Testis (tissue), 3 donors: Measurements from ENCODE around the gene SH3BGR. TPM values are rescaled to one million over a fixed set of nuclear protein-coding genes. Genes with fewer than 3 reads are reported as not detected.

Experiments
- DNase-seq: peaks from one replicate; pipeline ENCODE4 v3.0.0-alpha.2; 2019
- H3K27ac ChIP-seq, 2 donors: fragments of 200-600 bp; sonication (generic); one replicate each; pipeline ENCODE4 v1.5.1; 2019
- H3K27me3 ChIP-seq: fragments of 200-600 bp; sonication (generic); one replicate; pipeline ENCODE4 v1.5.1; 2019
- H3K36me3 ChIP-seq: fragments of 200-600 bp; sonication (generic); one replicate; pipeline ENCODE4 v1.5.1; 2017; ENCODE audit warnings: low read depth; ENCODE audit errors: missing control alignments
- H3K4me1 ChIP-seq: fragments of 200-600 bp; sonication (generic); one replicate; pipeline ENCODE4 v1.5.1; 2019
- H3K4me3 ChIP-seq, 2 donors: fragments of 200-600 bp; sonication (generic); one replicate each; pipeline ENCODE4 v1.5.1; 2017 to 2019
- H3K9me3 ChIP-seq: fragments of 200-600 bp; sonication (generic); one replicate; pipeline ENCODE4 v1.5.1; 2017
- CTCF ChIP-seq, 3 experiments: fragments of 450-650 bp in 2 of 3; fragments of 200-600 bp in 1 of 3; sonication (generic) in 1 of 3; IDR thresholded peaks; one replicate each; pipeline ENCODE4 v1.5.1; 2016 to 2019; ENCODE audit warnings: antibody characterized with exemption in 3 of 3, mild to moderate bottlenecking in 2 of 3, moderate library complexity in 1 of 3
- POLR2A ChIP-seq: fragments of 450-650 bp; IDR thresholded peaks from one replicate; pipeline ENCODE4 v1.6.1; 2017; ENCODE audit warnings: antibody characterized with exemption, mild to moderate bottlenecking, moderate library complexity
- WGBS, 2 donors: methylation state at CpG; one replicate each; pipeline ENCODE4 v1.1.5; 2018; 5-methylcytosine and 5-hydroxymethylcytosine counted together
- intact Hi-C: fragments of 100-400 bp; cut with DNase I; formaldehyde crosslinking; loops from one replicate; pipeline ENCODE4 v1.15.1; 2023; ENCODE audit warnings: low total_unique reads
- polyA plus RNA-seq: library from polyadenylated mRNA; stranded (reverse); fragments of 350-450 nt; fragmentation: Illumina TruSeq; extraction: RNeasy Lipid Tissue Mini Kit (QIAGEN cat#74804); gene quantifications from one replicate; pipeline ENCODE4 v1.2.3, GENCODE V29; 2014; ENCODE audit warnings: low read depth, low replicate concordance; ENCODE audit not compliant: insufficient read depth
- total RNA-seq, 2 donors: library from RNA; depleted of rRNA; stranded (reverse); fragments of >200 nt; gene quantifications; one replicate each; pipeline ENCODE4 v1.2.3, GENCODE V29; 2016

The SH3BGR gene
- total and polyA plus RNA-seq, 3 donors from 2014 or later, result 5.0 to 27.3 (median 16.7) TPM

- no peaks in the 10 kb centered on the region for H3K4me1 ChIP-seq
- TF ChIP-seq POLR2A (no peak), CTCF (IDR thresholded peaks at IDR 0.05) (no peak)
- intact Hi-C loops, result no loop called here
- no peaks in the 10 kb centered on the region for H3K27me3 ChIP-seq
- no peak overlapping the region for H3K27ac ChIP-seq
- H3K36me3 ChIP-seq, result no peaks in the 10 kb centered on the region
- H3K4me3 ChIP-seq, result no peak overlapping the region
- no peaks in the 10 kb centered on the region for H3K9me3 ChIP-seq
- DNase-seq, result no peak
- WGBS, 2 donors, result 71 to 89% methylated on average over 1 of the region's 1 CpG
These were observed 37.7 kb downstream of the SH3BGR start for GRCh38 chr21:39489380-39489924.

- Histone ChIP-seq H3K9me3 (no peaks in the 10 kb centered on the region), H3K4me3 (no peak overlapping the region), H3K4me1 (no peaks in the 10 kb centered on the region), H3K27me3 (no peaks in the 10 kb centered on the region), H3K27ac (no peak overlapping the region), H3K36me3 (no peaks in the 10 kb centered on the region)
- no peak for DNase-seq
- TF ChIP-seq POLR2A (no peak), CTCF (IDR thresholded peaks at IDR 0.05) (no peak)
- 88 to 96% methylated on average over 1 of the region's 1 CpG for WGBS, 2 donors
- intact Hi-C loops, result no loop called here
These were observed 47.4 kb downstream of the SH3BGR start for GRCh38 chr21:39499156-39499555.

- no peaks in the 10 kb centered on the region for H3K36me3 ChIP-seq
- H3K27ac ChIP-seq, result no peak overlapping the region
- no peak overlapping the region for H3K4me3 ChIP-seq
- DNase-seq, result no peak
- WGBS, 2 donors, result 53 to 59% methylated on average over 7 of the region's 7 CpGs
- no peaks in the 10 kb centered on the region for H3K4me1 ChIP-seq
- H3K27me3 ChIP-seq, result no peaks in the 10 kb centered on the region
- intact Hi-C loops, result no loop called here
- TF ChIP-seq CTCF (IDR thresholded peaks at IDR 0.05) (no peak), POLR2A (no peak)
- no peaks in the 10 kb centered on the region for H3K9me3 ChIP-seq
These were observed 50.9 kb downstream of the SH3BGR start for GRCh38 chr21:39502631-39503030.

GRCh38 chr21:39503123-39503762 is 51.5 kb downstream of the SH3BGR start:
- no peak for DNase-seq
- 19 to 27% methylated on average over 1 of the region's 1 CpG for WGBS, 2 donors
- Histone ChIP-seq H3K27me3 (no peaks in the 10 kb centered on the region), H3K9me3 (no peaks in the 10 kb centered on the region), H3K27ac (no peak overlapping the region), H3K4me3 (no peak overlapping the region), H3K36me3 (no peaks in the 10 kb centered on the region), H3K4me1 (no peaks in the 10 kb centered on the region)
- intact Hi-C loops, result no loop called here
- TF ChIP-seq POLR2A, result no peak
- TF ChIP-seq CTCF (IDR thresholded peaks at IDR 0.05), result no peak

GRCh38 chr21:39504230-39504629 is 52.5 kb downstream of the SH3BGR start:
- H3K4me3 ChIP-seq, result no peak overlapping the region
- no peaks in the 10 kb centered on the region for H3K36me3 ChIP-seq
- whole genome bisulfite sequencing, 2 donors, result 77 to 79% methylated on average over 6 of the region's 6 CpGs
- H3K4me1 ChIP-seq, result no peaks in the 10 kb centered on the region
- intact Hi-C loops, result no loop called here
- H3K9me3 ChIP-seq, result no peaks in the 10 kb centered on the region
- H3K27me3 ChIP-seq, result no peaks in the 10 kb centered on the region
- DNase-seq, result no peak
- no peak overlapping the region for H3K27ac ChIP-seq
- TF ChIP-seq CTCF (IDR thresholded peaks at IDR 0.05) (no peak), POLR2A (no peak)
